ENCODE data around the gene CDH4.

The CDH4 gene

GRCh38 chr20:61931476-61932198, 679.6 kb downstream of the CDH4 start:
- no peak for DNase-seq (ENCODE audit: low spot score)

- no peak for DNase-seq (ENCODE audit: low spot score)
Measured at GRCh38 chr20:61932199-61932592, 680.1 kb downstream of the CDH4 start.

DNA sequence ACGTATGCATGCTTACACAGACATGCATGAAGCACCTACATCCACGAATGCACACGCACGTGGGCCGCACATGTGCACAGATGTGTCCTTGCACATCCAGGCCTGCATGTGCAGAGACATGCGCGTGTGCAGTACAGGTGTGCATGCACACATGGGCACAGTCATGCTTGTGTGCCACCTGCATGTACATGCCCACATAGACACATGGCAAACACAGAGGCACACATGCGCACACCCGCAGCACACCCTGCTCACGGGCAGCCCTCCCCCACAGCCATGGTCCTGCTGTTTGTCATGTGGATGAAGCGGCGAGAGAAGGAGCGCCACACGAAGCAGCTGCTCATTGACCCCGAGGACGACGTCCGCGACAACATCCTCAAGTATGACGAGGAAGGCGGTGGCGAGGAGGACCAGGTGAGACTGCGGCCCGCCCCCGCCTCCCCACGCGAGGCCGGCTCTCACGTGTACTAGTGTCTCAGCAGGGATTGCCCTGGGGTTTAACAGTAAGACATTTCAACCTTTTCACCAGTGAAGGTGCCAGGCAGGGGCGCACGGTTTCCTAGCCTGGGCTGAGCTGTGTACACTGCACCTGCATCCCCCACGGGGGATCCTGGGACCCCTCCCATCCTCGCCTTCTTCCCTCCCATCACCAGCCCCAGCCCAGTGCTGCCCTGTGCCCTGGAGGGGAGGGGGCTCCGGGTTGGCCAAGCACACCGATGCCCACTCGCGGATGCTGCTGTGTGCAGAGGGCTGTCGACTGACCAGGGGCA, 680.8 kb downstream of the CDH4 start:
- DNase-seq (ENCODE audit: low spot score): no peak

DNA sequence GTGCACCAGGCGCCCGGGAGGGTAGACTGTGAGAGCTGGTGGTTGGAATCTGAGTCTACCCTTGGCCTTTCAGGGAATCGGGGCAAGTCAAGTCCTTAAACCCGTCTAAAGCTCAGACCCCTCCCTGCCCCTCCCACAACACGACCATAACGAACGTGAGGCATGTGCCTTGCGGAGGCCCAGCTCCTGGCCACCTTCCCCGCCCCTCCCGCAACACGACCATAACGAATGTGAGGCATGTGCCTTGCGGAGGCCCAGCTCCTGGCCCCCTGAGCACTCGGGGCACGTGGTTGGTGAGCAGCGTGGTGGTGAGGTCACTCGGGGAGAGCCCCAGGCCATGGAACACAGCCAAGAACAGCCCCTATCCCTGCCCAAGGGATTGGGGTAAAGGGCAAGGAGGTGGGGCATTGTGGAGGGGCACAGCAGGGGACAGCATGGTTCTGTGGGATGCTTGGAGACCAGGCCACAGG, 681.5 kb downstream of the CDH4 start:
- no peak for DNase-seq (ENCODE audit: low spot score)

DNA sequence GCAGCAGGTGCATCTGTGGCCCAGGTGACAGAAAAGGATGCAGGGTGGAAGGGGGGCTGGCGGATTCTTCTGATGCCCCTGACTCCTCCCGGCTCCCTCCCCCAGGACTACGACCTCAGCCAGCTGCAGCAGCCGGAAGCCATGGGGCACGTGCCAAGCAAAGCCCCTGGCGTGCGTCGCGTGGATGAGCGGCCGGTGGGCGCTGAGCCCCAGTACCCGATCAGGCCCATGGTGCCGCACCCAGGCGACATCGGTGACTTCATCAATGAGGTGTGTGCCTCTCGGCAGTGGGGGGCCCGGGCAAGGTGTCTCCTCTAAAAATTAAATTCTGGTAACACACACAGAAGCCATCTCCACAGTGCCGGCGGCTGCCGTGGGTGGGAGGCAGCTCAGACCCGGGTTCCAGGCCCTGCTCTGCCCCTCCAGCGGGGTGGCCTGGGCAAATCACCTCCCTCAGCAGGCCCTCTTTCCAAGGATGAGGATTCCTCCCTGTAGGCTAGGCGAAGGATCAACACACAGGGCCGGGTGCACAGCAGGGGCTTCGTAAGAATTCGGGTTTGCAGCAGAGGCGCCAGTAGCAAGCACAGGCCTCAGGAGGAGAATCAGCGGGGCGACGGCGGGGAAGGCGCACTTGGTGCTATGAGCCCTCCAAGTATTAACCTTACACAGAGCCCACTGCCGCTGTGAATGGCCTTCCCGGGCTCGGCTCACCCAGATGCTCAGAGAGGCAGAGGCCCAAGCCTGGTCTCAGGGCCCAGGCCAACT, 682.1 kb downstream of the CDH4 start:
- no peak for DNase-seq (ENCODE audit: low spot score)

DNA sequence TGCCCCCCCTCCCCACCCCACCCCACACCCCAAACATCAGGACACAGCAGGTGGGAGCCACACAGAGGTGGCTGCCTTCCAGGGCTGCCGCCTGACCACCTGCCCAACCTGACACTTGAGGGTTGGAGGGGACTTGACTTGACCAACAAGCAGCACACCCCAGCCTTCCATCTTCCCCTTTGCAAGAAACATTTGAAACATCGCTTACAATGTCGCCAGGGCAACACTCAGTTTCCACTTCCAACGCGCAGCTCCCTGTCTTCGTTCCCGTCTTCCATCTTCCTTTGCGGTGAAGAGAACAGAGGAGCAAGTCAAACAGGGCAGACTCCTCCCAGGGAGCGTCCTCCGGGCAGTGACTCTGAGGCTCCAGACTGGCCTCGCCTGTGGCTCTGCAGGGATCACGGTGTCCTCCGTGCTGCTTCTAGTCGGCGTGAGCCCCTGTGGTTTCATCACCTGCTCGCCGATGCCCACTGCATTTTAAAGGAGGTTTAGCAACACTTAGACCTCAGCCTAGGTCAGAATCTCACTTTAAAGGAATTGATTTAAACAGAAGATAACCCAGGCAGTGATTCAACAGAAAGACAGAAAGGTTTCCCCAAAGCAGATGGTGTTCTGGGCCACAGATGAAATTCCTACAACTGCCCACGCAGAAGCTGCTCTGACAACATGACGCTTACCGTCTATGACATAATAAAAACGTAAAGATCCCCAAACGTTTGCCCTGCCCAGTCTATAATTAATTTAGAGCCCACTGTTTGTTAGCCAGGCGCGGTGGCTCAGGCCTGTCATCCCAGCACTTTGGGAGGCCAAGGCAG, 682.9 kb downstream of the CDH4 start:
- no peak for DNase-seq (ENCODE audit: low spot score)

GRCh38 chr20:61935926-61936700, 684.1 kb downstream of the CDH4 start:
- DNase-seq (ENCODE audit: low spot score): no peak

- no peak for DNase-seq (ENCODE audit: low spot score)
Measured at GRCh38 chr20:61936701-61937131, 684.7 kb downstream of the CDH4 start.

DNA sequence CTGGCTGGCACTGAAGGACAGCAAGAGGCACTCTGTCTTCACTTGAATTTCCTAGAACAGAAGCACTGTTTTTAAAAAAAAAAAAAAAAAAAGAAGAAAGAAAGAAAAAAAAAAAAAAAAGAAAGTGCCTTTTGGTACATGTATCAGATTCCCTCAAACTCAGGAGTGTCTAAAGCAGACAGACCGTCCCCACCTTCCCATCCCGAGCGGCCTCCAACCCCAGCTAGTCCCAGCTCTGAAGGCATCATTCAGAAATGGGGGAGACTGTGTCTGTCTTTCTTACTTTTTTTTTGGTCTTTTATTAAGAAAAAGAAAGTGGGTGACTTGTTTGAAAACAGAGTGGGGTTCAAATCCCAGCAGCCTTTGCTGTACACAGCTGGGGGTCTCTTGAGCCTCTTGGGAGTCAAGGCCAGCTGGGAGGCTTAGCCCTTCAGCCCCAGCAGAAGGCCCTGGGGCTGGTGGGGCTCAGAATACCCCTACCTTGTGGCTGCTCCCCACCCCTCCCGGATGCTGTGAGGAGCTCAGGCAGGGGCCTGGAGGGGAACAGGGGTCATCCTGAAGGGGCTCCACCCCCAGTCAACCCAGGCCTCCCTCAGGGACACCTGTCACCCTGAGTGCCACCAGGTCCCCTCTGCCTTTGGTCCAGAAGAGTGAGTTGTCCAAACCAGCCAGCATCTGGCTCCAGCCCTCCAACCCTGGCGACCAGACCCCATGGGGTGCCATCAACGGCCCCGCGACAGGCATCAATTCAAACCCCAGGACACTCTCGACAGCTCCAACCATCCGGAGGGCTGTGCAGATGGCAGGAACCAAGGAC, 685.3 kb downstream of the CDH4 start:
- DNase-seq (ENCODE audit: low spot score): no peak

GRCh38 chr20:61937963-61938838, 686.1 kb downstream of the CDH4 start:
- no peak for DNase-seq (ENCODE audit: low spot score)

DNA sequence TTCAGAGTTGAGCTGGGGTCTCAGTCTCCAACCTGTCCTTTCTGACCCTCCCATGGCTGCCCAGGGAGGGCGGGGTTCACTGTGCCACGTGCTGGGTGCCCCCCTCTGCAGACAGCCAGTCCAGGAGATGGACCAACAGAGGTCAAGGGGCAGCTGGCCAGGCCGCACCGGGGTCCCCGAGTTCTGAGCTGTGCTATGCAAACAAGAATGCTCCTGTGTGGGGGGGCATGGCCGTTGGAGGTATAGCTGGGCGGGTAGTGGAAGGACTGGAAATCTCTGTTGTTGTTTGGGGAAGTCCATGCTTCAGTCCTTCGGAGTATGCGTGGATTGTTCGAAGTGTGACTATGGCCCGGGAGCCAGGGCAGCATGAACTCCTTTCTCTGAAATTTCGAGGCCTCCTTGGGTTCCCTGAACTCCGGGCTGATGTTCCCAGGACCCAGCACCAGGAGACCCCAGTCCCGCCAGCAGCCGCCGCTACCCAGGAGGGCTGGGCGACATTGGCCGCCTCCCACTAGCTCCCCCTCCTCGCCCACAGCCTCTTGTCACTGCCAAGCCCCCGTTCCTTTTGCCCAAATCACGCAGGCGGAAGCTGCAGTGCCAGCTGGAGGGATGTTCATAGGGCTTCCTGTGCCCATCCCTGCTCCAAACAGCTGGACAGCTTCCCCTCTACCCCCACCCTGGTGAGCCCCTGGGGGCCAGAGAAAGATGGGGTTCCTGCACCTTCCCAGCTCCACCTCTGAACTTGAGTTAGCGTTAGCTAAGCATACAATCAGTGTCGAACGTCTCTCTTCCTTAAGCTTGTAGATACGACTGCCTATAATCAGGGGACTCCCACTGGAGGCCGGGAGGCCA, 687.0 kb downstream of the CDH4 start:
- no peak for DNase-seq (ENCODE audit: low spot score)

DNA sequence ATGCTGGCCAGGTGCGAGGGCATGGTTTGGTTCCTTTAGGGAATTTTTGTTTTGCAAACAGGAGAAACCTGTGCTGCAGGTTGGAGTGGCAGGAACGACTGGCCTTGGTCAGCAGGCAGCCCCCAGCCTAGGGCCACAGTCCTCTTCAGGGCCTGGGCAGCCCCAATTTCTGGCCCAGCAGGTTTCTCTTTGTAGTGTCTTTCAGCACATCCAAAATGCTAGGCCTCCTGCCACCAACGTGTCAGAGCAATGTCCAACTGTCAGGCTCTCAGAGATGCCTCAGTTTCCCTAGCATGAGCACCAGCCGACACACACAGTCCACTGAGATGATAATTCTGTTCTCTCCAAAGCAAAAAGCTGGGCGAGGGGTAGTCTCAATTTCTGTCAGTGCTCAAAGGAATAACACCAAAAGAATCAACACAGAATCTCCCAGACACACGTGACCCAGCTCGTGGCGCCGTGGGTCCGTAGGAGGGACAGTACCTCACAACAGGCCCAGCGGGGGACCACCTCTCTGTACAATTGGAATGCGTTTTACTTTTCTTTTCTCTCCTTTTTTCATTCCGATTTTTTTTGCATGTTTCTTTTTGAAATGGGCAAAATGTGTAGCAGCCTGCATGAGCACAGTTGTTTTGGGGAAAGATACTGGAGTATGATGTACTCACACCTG, 687.8 kb downstream of the CDH4 start:
- no peak for DNase-seq (ENCODE audit: low spot score)

GRCh38 chr20:61940491-61940890, 688.4 kb downstream of the CDH4 start:
- DNase-seq (ENCODE audit: low spot score): no peak

- no peak for DNase-seq (ENCODE audit: low spot score)
Measured at GRCh38 chr20:61940976-61941720, 689.1 kb downstream of the CDH4 start.

- DNase-seq (ENCODE audit: low spot score): no peak
Measured at GRCh38 chr20:61941721-61942405, 689.8 kb downstream of the CDH4 start.

GRCh38 chr20:61942526-61942925, 690.5 kb downstream of the CDH4 start:
- no peak for DNase-seq (ENCODE audit: low spot score)
